H9 (cell line): ENCODE measurements around the gene C1orf159. TPM values are rescaled to one million over a fixed set of nuclear protein-coding genes. Genes with fewer than 3 reads are reported as not detected.

ENCODE experiments used
- DNase-seq: peaks from one replicate; pipeline ENCODE4 v3.0.0-alpha.2; 2017
- H2AFZ ChIP-seq: one replicate; pipeline ENCODE4 v1.6.1; 2013; ENCODE audit warnings: mild to moderate bottlenecking, low read length, control low read depth, moderate library complexity
- H2AK5ac ChIP-seq: 2 replicates; pipeline ENCODE4 v1.6.1; 2013; ENCODE audit warnings: low read length, control low read depth, mixed read lengths; ENCODE audit not compliant: insufficient read length
- H2BK120ac ChIP-seq: one replicate; pipeline ENCODE4 v1.6.1; 2013; ENCODE audit warnings: low read depth, mild to moderate bottlenecking, low read length, control low read depth, inconsistent platforms; ENCODE audit not compliant: poor library complexity, severe bottlenecking
- H2BK12ac ChIP-seq: 2 replicates; pipeline ENCODE4 v1.6.1; 2013; ENCODE audit warnings: low read length, control low read depth, mixed read lengths, low read depth; ENCODE audit not compliant: insufficient read length
- H2BK15ac ChIP-seq: 2 replicates; pipeline ENCODE4 v1.6.1; 2013; ENCODE audit warnings: low read depth, low read length, control low read depth
- H2BK20ac ChIP-seq: one replicate; pipeline ENCODE4 v1.6.1; 2013; ENCODE audit warnings: low read depth, mild to moderate bottlenecking, low read length, control low read depth, inconsistent platforms; ENCODE audit not compliant: poor library complexity, severe bottlenecking
- H2BK5ac ChIP-seq: 2 replicates; pipeline ENCODE4 v1.6.1; 2013; ENCODE audit warnings: low read length, control low read depth, mixed read lengths; ENCODE audit not compliant: insufficient read length
- H3K14ac ChIP-seq: 2 replicates; pipeline ENCODE4 v1.6.1; 2013; ENCODE audit warnings: low read length, control low read depth; ENCODE audit not compliant: insufficient read depth
- H3K18ac ChIP-seq: 2 replicates; pipeline ENCODE4 v1.6.1; 2013; ENCODE audit warnings: low read depth, mild to moderate bottlenecking, mixed read lengths, low read length, control low read depth; ENCODE audit not compliant: insufficient read length
- H3K23ac ChIP-seq: 2 replicates; pipeline ENCODE4 v1.6.1; 2013; ENCODE audit warnings: low read length, control low read depth, mixed read lengths, low read depth; ENCODE audit not compliant: insufficient read length
- H3K23me2 ChIP-seq: 2 replicates; pipeline ENCODE4 v1.6.1; 2013; ENCODE audit warnings: low read depth, mild to moderate bottlenecking, mixed read lengths, low read length, control low read depth; ENCODE audit not compliant: insufficient read length, poor library complexity, severe bottlenecking
- H3K27ac ChIP-seq: 2 replicates; pipeline ENCODE4 v1.5.1; 2013; ENCODE audit warnings: low read length, control low read depth, mixed read lengths, low read depth; ENCODE audit not compliant: insufficient read length
- H3K27me3 ChIP-seq: 2 replicates; pipeline ENCODE4 v1.6.1; 2013; ENCODE audit warnings: low read length, control low read depth, inconsistent platforms; ENCODE audit not compliant: insufficient read depth
- H3K4ac ChIP-seq: 2 replicates; pipeline ENCODE4 v1.6.1; 2013; ENCODE audit warnings: low read depth, mild to moderate bottlenecking, control low read depth, inconsistent platforms, low read length, moderate library complexity
- H3K4me1 ChIP-seq: 2 replicates; pipeline ENCODE4 v1.6.1; 2013; ENCODE audit warnings: low read length, control low read depth, inconsistent platforms; ENCODE audit not compliant: insufficient read depth
- H3K4me2 ChIP-seq: 2 replicates; pipeline ENCODE4 v1.6.1; 2013; ENCODE audit warnings: low read length, control low read depth, mixed read lengths; ENCODE audit not compliant: insufficient read length, insufficient read depth
- H3K56ac ChIP-seq: 2 replicates; pipeline ENCODE4 v1.6.1; 2013; ENCODE audit warnings: low read depth, mild to moderate bottlenecking, mixed read lengths, low read length, control low read depth; ENCODE audit not compliant: insufficient read length
- H3K79me1 ChIP-seq: 2 replicates; pipeline ENCODE4 v1.6.1; 2013; ENCODE audit warnings: low read depth, mild to moderate bottlenecking, moderate library complexity, low read length, control low read depth, inconsistent platforms; ENCODE audit not compliant: insufficient read depth, poor library complexity, severe bottlenecking
- H3K79me2 ChIP-seq: 2 replicates; pipeline ENCODE4 v1.6.1; 2013; ENCODE audit warnings: low read length, control low read depth, inconsistent platforms; ENCODE audit not compliant: insufficient read depth
- H3K9ac ChIP-seq: 2 replicates; pipeline ENCODE4 v1.6.1; 2013; ENCODE audit warnings: low read length, control low read depth, mixed read lengths; ENCODE audit not compliant: insufficient read length; ENCODE audit errors: extremely low read depth
- H3K9me3 ChIP-seq: one replicate; pipeline ENCODE4 v1.6.1; 2013; ENCODE audit warnings: low read depth, low read length, inconsistent platforms; ENCODE audit not compliant: control insufficient read depth
- H3T11ph ChIP-seq: one replicate; pipeline ENCODE4 v1.6.1; 2013; ENCODE audit warnings: mild to moderate bottlenecking, low read length, control low read depth, inconsistent platforms
- H4K20me1 ChIP-seq: one replicate; pipeline ENCODE4 v1.6.1; 2013; ENCODE audit not compliant: control insufficient read depth, insufficient read length, insufficient read depth
- H4K5ac ChIP-seq: 2 replicates; pipeline ENCODE4 v1.6.1; 2013; ENCODE audit warnings: low read depth, mild to moderate bottlenecking, mixed read lengths, low read length, control low read depth; ENCODE audit not compliant: insufficient read length
- H4K8ac ChIP-seq: replicated peaks from 2 replicates; pipeline ENCODE4 v1.6.1; 2013; ENCODE audit warnings: low read length, control low read depth, mixed read lengths, low read depth; ENCODE audit not compliant: insufficient read length
- H4K91ac ChIP-seq: 2 replicates; pipeline ENCODE4 v1.6.1; 2013; ENCODE audit warnings: low read depth, mild to moderate bottlenecking, moderate library complexity, mixed read lengths, low read length, control low read depth; ENCODE audit not compliant: insufficient read length
- H3K27ac Mint-ChIP-seq, 3 experiments: 2 replicates in 2 of 3; 3 replicates in 1 of 3; pipeline ENCODE4 v1.8.0; 2020 to 2021; ENCODE audit warnings: mixed read lengths in 3 of 3, mild to moderate bottlenecking in 1 of 3, moderate library complexity in 1 of 3
- H3K27me3 Mint-ChIP-seq: 2 replicates; pipeline ENCODE4 v1.8.0; 2021; ENCODE audit warnings: low read depth, mild to moderate bottlenecking, moderate library complexity, mixed read lengths
- H3K36me3 Mint-ChIP-seq, 3 experiments: 2 replicates in 2 of 3; 3 replicates in 1 of 3; pipeline ENCODE4 v1.8.0; 2020 to 2021; ENCODE audit warnings: low read depth in 3 of 3, mixed read lengths in 3 of 3; ENCODE audit not compliant: insufficient read depth in 1 of 3
- H3K4me1 Mint-ChIP-seq, 2 experiments: 2 replicates each; pipeline ENCODE4 v1.8.0; 2020; ENCODE audit warnings: mixed read lengths in 2 of 2
- H3K4me3 Mint-ChIP-seq, 2 experiments: 2 replicates in 1 of 2; 3 replicates in 1 of 2; pipeline ENCODE4 v1.8.0; 2020 to 2021; ENCODE audit warnings: mild to moderate bottlenecking in 2 of 2, mixed read lengths in 2 of 2, moderate library complexity in 1 of 2
- H3K9me3 Mint-ChIP-seq, 2 experiments: 2 replicates in 1 of 2; 3 replicates in 1 of 2; pipeline ENCODE4 v1.8.0; 2020; ENCODE audit warnings: mild to moderate bottlenecking in 2 of 2, mixed read lengths in 2 of 2, moderate library complexity in 1 of 2
- WGBS: extraction: QIAGEN DNeasy Blood & Tissue Kit; methylation state at CpG from one replicate; pipeline ENCODE4 v1.1.7; 2013; ENCODE audit warnings: missing lambda C conversion rate, low lambda C conversion rate, mixed read lengths; ENCODE audit not compliant: insufficient read length; ENCODE audit errors: extremely low coverage; 5-methylcytosine and 5-hydroxymethylcytosine counted together
- total RNA-seq: library from RNA; stranded (reverse); gene quantifications from 2 replicates; pipeline ENCODE4 v1.2.1, GENCODE V29; 2021
- TF ChIP-seq, protein P1 (sequence below): fragments of 200-600 bp; sonication (generic); conservative IDR thresholded peaks from 3 replicates; pipeline ENCODE4 v1.8.0; 2021; ENCODE audit warnings: antibody characterized with exemption, mild to moderate bottlenecking

Gene C1orf159
- total RNA-seq, 1 experiment from 2014 or later, result 12.3 TPM

DNA sequence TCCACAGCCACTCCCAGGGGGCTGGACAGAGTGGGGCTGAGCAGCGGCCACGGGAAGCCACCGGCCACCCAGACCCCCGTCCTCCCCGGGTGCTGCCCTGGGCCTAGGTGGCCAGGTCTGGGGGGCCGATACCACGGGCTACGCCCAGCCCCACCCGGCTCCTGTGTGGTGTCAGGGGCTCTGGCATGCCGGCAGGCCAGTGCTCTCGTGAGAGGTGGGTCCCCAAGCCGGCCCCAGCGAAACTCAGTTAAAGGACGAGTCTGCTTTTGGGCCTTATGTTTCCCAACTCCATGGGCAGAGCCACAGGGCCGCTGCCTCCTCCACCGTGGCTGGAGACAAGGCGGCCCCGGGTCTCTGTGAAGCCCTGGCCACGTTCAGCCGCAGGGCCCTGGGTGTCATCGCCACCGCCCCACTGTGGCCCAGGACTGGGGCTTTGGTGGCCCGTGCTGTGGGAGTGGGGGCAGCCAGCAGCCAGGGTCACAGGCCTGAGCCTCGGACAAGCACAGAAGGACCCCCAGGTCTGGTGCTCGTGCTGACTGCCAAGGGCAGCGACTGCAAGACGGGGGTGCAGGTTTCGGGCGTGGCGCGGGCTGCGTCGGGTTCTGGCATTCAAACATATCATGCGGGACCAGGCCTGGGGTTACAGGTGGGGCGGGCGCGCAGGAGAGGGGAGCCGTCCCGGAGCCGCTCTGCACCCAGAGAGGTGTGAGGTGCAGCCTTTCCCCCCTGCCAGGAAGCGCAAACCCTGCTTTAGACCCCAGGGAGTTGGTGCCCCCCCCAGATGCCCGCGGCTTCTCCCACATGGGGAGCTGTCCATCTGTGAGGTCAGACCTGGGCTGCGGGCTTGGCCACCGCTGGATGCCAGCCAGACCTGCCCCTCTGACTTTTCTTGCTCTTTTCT lies 11.9 kb upstream of the C1orf159 start:
- no peaks in the 10 kb centered on the region for H3K27me3 ChIP-seq
- Mint-ChIP-seq H3K4me1 (peaks cover 4 to 6% of the 10 kb centered on the region in 2 experiments; a peak in 3 of 4 replicates), H3K4me3 (no peak overlapping the region), H3K36me3 (peaks cover 0 to 7% (median 0%) of the 10 kb centered on the region in 3 experiments; a peak in 2 of 7 replicates), H3K27me3 (peaks cover 20% of the 10 kb centered on the region), H3K27ac (no peak overlapping the region), H3K9me3 (peaks cover 8 to 9% of the 10 kb centered on the region in 2 experiments; a peak in 4 of 5 replicates)
- H4K5ac ChIP-seq, result no peak overlapping the region
- no peak overlapping the region for H3K56ac ChIP-seq
- no peaks in the 10 kb centered on the region for H3K23me2 ChIP-seq
- H3K27ac ChIP-seq, result no peak overlapping the region
- H2AFZ ChIP-seq, result no peak overlapping the region
- no peak overlapping the region for H3K4ac ChIP-seq
- H3K4me2 ChIP-seq, result no peak overlapping the region
- H3K23ac ChIP-seq, result no peak overlapping the region
- H3K4me1 ChIP-seq, result no peaks in the 10 kb centered on the region
- no peaks in the 10 kb centered on the region for H3K79me1 ChIP-seq
- H2BK20ac ChIP-seq, result no peak overlapping the region
- H4K20me1 ChIP-seq, result no peaks in the 10 kb centered on the region
- H2AK5ac ChIP-seq, result no peak overlapping the region
- no peak overlapping the region for H3K18ac ChIP-seq
- H3K9me3 ChIP-seq, result no peaks in the 10 kb centered on the region
- no peak overlapping the region for H3T11ph ChIP-seq
- no peak overlapping the region for H2BK12ac ChIP-seq
- no peak overlapping the region for H2BK15ac ChIP-seq
- H2BK5ac ChIP-seq, result no peak overlapping the region
- no CpG with 5 or more reads among the region's 45 CpGs for WGBS
- no peak for DNase-seq
- no peak overlapping the region for H4K91ac ChIP-seq
- TF ChIP-seq, protein P1, sequence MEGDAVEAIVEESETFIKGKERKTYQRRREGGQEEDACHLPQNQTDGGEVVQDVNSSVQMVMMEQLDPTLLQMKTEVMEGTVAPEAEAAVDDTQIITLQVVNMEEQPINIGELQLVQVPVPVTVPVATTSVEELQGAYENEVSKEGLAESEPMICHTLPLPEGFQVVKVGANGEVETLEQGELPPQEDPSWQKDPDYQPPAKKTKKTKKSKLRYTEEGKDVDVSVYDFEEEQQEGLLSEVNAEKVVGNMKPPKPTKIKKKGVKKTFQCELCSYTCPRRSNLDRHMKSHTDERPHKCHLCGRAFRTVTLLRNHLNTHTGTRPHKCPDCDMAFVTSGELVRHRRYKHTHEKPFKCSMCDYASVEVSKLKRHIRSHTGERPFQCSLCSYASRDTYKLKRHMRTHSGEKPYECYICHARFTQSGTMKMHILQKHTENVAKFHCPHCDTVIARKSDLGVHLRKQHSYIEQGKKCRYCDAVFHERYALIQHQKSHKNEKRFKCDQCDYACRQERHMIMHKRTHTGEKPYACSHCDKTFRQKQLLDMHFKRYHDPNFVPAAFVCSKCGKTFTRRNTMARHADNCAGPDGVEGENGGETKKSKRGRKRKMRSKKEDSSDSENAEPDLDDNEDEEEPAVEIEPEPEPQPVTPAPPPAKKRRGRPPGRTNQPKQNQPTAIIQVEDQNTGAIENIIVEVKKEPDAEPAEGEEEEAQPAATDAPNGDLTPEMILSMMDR, result no peak
- no peak overlapping the region for H2BK120ac ChIP-seq
- no peak overlapping the region; the same call in 1 of the 2 replicates for H3K14ac ChIP-seq
- H3K79me2 ChIP-seq, result no peaks in the 10 kb centered on the region
- H3K9ac ChIP-seq, result no peak overlapping the region
- no peak overlapping the region for H4K8ac ChIP-seq
